Fibroblast of skin of back (primary cell): ENCODE results near the gene SPEM3.
"Not testable (repeated sequence)": the region's sequence is repeated elsewhere in the genome, so short reads cannot be mapped to it uniquely, and the experiment has no call there.

Source experiments
- DNase-seq: peaks from one replicate; pipeline ENCODE4 v3.0.0-alpha.2; 2013

SPEM3 gene

DNA sequence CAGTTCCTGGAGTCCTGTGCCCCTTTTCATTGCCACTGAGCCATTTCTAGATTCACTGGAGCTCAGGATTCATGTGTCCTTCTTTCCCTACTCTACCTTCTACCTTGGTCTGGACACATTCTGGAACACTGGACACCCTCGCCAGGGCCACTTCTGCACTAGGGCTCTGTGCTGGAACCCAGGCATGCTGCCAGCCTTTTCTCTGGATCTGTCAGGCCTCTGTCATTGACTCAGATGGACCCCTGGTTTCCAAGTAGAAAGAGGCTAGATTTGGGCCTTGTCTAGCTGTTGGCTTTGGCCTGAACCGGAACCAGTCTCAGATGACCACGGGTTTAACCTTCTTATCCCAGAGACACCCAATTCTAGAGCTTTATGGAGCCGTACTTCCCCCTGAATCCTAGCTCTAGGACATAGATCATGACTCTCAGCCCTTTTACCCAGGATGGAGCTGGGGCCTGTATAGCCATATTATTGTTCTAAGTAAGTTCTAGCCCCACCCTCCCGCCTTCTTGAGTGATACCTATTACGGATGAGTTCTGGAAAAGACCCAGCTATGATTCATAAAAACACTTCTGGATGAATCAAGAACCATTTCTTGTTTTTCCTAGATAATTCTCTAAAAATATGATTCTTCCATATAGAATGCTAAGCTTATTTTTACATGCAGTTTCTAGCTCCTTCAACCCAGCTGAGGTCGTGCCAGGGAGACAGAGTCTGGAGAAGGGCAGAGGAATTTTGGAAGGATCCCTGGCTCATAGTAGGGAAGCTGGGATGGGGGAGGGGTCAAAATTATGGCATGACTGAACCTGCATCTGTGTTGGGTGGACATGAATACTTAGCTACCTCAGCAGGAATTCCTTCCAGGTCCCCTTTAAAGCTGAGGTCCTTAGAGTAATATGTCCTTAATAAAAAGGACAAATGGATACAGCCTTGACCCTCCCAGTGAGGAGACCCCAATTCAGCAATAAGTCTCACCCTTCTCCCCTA, 15.1 kb downstream of the SPEM3 start:
- peak; percentile 82 for DNase-seq

DNA sequence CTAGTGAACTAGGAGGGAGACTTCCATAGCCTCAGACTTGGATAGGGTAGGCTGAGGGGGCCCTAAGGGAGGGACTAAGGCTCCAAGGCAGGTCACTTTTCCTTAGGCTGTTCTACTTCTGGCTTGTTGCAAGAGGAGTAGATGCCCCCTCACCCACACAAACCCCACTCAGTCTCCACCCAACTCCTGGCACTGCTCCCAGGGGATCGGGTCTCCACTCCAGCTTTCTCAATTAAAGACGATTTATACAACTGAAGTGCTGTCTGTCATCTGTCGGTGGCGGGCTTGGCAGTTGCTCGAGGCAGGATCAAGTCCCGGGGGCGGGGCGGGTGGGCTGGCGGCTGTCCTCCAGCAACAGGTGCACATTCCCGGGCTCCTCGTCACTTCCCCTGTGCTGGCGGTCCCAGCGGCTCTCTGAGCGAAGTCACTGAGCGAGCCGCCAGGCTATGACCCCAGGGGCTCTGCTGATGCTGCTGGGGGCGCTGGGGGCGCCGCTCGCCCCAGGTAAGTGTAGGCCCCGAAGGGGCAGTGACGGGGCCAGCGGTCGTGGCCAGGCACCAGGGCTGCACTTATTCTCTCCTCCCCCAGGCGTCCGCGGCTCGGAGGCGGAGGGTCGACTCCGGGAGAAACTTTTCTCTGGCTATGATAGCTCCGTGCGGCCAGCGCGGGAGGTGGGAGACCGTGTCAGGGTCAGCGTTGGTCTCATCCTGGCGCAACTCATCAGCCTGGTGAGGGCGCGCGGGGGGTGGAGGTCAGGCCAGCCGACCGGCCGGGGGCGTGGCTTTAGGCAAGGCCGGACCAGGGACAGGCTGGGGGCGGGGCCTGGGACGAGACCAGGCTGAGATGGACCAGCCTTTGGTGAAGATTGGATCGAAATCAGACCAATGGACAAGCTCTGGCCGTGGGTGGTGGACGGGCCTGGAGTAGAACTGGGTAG, 16.3 kb downstream of the SPEM3 start, which contains the start of gene CHRNB1:
Gene CHRNB1, plus strand, starts transcription at position 380 of the 937 bp plus-strand sequence. Its CDS starts 67 bp downstream, at position 447.
- peak; percentile 32 for DNase-seq

DNA sequence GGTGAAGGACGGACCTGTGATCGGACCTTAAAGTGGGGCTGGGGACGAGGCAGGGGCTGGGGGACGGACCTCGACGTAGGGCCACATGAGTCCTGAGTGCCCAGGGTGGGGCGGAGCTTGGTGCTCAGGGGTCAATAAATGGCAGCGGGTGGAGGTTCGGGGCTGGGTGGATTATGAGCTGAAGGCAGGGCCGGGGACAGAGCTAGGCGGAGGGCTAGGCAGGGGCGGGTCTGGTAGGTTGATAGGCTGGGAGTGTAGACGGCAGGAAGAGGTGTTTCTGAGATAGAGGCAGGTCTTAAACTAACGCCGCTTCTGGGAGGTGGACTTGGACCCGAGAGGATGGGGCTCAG, 16.9 kb downstream of the SPEM3 start:
- no peak for DNase-seq

DNA sequence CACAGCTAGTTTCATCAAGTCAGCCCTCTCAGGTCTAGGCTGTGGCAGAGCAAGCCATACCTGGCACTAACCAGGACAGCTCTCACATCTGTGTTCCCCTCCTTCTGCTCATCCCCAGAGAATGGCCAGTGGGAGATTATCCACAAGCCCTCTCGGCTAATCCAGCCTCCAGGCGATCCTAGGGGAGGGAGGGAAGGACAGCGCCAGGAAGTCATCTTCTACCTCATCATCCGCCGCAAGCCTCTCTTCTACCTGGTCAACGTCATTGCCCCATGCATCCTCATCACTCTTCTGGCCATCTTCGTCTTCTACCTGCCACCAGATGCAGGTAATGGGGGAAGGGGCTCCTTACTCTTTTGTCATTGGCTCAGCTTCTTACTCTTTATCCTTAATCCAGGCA, 19.8 kb downstream of the SPEM3 start:
- DNase-seq, result no peak

DNA sequence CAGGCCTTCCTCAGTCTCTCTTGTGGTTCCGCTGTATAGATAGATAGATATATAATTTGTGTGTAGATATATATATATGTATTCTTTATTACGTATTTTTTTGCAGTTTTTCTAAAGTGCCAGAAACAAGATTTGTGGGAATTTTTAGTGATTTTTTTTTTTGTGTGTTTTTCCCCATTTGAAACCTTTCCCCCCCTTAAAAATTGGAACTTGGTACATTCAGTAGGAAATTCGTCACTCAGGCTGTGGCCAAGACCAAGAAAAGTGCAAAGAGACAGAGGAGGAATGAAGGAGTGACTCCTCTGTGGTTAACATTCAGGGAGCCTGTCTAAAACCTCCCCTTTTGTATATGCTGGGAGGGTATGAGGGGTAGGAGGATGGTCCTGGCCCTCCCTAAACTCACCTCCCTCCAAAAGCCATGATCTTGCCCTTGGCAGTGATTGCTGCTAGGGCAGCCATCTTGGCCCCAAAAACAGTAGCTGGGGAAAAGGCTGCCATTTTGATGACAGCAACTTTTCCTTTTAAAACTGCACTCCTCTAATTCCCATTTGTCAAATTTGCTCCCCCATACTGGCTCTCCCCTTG, 31.4 kb downstream of the SPEM3 start:
- no peak for DNase-seq

DNA sequence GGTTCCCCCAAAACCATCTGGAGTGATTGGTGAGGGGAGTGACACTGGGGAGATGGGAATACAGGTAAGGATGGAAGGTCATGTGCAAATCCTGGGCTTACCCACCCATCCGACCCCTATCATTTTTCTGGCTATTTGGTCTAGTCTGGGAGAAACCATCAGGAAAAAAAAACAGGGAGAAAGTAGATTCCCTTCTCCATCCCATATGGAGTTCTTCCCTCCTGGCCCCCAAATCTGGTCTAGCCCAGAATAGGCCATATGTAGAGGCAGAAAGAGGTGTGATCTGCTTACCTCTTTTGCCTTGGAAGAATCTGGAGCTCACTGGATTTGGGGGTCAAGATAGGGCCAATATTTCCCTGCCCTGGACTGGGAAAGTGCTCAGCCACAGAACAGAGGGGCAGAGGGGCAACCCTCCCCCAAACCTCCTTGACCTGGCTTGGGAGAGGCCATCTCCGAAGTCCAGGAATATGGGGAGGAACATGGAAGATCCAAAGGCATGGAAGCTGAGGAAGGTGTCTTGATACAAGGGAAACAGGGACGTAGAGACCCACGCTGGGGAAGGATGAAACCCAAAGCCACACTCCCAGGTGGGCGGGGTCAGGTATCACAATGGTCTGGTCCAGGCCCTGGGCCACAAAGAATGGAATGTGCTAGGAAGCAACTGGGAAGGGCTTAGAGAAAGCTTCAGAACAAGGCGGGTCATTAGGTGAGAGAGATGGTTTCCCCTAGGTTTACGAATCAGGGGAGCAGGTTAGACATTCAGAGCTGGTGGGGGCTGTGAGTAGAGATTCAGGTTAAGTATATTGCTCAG, 32.4 kb downstream of the SPEM3 start:
- no peak for DNase-seq

DNA sequence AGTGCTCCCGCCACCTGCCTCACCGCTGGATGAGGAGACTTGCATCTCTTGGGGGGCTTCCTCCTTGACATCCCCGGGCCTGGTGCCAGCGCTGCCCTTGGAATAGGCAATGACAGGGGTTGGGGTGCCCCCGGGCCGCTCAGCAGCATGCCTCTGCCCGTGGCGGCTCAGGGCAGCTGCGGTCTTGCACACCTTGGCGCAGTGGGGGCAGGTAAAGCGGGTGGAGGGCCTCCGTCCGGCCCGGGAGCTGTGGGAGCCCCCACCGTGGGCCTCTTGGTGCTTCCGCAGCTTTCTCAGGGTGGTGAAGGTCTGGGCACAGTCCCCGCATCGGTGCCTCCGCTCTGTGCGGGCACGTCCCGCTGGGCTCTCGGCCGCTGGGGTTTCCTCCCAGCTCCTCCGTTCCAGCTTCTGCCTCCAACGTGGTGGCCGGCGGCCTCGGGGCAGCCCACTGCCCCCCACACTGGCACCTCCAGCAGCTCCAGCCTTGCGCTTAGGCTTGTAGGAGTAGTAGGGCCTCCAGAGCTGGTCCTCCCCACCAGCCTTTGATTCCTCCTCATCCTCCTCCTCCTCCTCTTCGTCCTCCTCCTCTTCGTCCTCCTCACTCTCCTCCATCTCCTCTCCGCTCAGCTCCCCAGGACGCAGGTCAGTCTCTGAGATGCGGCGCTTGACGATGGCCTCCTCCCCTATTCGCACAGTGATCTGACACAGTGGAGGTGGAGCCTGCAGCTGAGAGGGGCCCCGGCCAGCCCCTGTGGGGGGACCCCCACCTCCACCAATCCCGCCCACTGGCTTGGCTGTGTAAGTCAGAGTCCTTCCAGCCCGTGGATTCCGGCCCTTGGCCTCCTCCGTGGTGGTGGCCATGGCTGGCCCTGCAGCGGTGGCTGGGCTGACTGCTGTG, 34.1 kb downstream of the SPEM3 start:
- DNase-seq, result no peak

DNA sequence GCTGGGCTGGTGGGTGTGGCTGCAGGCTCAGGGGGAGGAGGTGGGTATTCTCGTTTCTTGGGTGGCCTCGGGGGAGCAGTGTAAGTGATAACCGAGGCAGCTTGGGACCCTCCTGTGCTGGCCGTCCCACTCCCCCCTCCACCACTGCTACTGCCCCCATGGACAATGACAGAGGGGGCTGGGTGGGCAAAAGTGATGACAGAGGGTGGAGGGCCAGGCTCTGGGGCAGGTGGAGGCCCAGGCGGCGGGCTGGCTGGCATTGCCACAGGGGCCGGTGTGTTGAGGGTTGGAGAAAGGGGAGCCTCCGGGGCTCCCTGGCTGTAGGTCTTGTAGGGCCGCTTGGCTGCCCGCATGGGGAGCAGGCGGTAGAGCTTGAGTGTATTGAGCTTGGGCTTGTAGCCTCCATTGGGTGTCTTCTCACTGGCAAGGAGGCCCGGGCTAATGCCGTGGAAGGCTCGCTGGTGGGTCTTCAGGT, 34.8 kb downstream of the SPEM3 start:
- DNase-seq, result no peak

DNA sequence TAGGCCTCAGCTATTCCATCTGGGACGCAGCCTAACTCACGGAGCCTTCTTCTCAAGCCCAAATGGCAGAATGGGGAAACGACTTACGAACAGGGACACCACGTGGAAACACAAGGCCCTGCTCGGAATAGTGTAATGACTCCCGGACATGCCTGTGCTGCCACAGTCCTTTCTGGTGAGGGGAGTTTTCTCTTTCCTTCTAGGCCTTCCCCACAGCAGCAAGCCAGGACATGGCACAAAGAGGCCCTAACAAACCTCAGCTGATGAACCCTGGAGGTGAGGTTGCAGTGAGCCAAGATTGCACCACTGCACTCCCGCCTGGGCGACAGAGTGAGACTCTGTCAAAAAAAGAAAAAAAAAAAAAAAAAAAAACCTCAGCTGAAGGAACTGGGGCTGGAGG, 35.4 kb downstream of the SPEM3 start:
- DNase-seq, result no peak

DNA sequence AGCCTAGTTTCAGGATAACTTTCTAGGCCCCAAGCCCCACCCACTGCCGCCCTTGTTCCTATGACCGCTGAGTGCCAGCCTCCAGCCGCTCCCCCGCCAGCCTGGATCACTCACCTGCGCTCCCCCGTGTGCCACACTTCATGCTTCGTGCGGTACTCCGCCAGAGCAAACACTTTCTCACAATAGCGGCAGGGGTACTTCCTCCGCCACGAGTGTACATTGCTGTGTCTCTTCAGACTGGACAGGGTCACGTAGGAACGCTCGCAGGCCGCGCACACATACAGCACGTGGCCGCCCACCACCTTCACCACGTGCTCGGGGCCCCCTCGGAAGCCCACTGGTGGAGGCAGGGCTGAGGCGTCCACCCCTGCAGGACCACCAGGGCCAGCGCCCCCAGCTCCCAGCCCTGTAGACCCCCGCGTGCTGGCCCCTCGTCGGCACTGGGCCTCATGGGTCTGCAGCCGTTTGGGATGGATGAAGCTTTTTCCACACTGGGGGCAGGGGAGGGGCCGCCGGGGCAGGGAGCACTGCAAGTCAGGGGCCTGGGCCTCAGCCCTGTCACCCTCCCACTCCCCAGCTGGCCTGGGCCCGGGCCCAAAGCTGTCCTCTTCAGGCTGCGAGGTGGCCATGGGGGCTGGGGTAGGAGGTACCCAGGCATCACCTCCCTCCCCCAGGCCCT, 37.1 kb downstream of the SPEM3 start:
- no peak for DNase-seq

DNA sequence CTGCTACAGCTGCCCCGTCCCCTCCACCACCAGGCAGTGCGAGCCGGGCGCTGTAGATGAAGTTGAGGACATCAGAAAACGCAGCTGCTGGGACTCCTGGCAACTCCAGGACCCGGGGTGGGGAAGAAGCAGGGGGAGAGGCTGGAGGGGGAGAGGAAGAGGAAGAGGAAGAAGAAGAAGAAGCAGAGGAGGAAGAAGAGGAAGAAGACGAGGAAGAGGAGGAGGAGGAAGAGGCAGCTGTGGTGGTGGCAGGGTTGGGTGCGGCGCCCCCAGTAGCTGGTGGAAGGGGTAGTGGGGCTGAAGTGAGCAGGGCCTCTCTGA, 37.6 kb downstream of the SPEM3 start:
- no peak for DNase-seq

DNA sequence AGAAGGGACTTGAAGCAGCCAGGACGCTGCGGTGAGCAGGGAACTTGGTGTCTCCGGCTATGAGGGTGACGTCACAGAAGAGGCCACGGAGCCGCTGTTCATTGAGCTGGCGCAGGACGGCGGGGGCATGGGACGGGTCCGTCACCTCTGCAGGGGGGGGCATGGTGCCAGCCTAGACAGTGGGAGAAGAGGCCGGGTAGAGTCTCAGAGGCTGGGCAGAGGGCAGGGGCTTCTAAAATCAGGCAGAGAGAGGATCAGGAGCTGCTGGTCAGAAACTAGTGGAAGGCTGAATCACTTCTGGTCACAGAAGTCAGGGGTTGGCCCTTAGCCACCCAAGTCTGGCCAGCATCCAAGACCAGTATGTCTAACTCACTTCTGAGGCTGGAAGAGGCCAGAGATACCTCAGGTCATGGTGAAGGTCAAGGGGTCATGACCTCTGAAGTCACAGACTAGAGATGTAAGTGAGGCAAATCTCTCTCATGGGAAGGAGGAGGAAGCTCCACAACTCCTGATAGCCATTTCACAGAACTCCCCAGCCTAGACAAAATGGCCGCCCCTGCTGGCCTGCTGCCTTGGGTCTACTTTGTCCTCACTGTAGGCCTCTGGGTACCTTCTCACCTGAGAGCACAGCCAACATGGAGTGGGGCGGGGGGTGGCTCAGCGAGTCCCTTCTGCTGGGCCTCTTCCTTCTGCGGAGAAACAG, 38.1 kb downstream of the SPEM3 start:
- DNase-seq, result no peak

DNA sequence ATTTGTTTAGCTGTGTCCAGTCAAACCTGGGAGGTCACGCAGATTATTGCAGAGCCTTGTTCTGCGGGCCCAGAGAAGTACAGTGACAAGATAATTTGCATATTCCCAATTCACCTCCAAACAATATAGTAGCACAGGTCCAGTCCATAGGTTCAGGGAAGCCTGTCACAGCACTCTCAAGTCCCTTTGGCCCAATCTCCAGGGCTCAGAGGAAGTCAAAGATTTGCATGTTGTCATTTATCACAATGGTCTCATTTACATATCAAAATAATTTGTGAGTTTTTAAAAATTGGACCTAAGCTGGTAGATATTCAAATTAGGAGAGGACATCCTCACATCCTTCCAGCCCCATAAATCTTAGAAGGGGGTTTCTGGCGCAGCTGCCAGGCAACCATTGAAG, 38.8 kb downstream of the SPEM3 start:
- no peak for DNase-seq

DNA sequence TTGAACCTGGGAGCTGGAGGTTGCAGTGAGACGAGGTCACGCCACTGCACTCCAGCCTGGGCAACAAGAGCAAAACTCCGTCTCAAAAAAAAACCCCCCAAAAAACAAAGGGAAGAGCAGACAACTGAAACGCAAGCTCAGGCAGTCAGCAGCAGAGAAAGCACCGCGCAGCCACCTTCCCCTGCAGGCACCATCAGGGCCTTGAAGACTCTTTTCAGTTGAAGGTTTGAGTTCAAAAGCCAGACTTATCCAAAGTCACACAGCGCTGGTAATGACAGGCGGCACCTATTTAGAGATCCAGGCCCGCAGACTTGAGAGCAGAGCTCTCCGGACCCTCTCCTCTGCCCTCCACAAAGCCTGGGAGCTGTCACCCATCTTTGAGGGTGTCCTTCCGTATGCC, 39.6 kb downstream of the SPEM3 start:
- DNase-seq, result no peak

DNA sequence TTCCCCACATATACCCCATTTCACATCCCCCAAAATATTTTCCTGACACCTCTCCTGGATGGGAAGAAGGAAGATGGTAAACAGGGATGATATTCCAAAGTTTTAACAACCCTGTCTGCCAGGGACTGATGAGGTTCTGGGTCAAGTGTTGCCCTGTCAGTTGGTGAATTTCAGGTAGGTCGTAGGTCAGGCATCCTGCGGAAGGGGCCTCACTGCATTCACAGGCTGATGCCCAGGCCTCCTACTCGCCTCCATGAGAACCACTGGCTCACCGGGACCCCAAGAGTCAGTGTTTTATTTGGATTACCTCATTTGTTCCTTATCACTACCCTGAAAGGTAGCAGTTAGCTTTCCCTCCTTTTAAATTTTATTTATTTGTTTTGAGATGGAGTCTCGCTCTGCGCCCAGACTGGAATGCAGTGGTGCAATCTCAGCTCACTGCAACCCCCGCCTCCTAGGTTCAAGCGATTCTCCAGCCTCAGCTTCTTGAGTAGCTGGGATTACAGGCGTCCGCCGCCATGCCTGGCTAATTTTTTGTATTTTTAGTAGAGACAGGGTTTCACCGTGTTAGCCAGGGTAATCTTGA, 40.2 kb downstream of the SPEM3 start:
- no peak for DNase-seq

DNA sequence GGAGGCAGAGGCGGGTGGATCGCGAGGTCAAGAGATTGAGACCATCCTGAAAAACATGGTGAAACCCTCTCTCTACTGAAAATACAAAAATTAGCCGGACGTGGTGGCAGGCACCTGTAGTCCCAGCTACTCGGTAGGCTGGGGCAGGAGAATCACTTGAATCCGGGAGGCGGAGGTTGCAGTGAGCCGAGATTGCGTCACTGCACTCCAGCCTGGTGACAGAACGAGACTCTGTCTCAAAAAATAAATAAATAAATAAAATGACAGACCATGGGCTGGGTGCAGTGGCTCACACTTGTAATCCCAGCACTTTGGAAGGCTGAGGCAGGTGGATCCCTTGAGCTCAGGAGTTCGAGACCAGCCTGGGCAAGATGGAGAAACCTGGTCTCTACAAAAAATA, 41.2 kb downstream of the SPEM3 start:
- not testable (repeated sequence) for DNase-seq

DNA sequence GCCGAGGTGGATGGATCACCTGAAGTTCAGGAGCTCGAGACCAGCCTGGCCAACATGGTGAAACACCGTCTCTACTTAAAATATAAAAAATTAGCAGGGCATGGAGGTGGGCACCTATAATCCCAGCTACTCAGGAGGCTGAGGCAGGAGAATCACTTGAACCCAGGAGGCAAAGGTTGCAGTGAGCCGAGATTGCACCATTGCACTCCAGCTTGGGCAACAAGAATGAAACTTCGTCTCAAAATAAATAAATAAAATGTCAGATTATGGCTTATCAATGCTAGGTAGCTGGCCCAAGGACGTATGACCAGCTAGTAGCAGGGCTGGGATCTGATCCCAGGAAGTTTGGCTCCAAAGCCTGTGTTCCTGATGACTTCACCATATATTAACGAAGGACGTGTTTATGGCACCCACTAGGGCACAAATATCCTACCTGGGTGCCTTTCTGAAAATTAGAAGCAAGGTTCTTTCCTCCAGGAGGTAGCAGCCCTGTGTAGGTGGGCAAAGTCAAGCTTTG, 41.9 kb downstream of the SPEM3 start:
- DNase-seq, result not testable (repeated sequence)

DNA sequence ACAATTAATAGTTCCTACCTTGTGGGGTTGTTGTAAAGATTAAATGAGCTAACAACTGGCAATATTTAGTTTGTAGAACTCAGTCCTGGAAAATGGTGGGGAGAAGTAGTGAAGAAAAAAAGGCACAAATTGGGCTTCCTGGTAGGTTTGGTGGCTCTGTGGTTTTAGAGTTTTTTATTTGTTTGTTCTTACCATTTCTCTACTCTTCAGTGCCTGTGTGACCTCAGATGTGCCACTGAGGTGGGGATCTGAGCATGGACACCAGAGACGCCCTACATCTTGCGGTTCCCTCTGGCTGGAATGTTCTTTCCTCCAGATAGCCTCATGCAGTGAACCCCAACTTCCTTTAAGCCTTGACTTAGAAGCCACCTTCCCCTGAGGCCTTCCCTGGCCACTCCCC, 43.1 kb downstream of the SPEM3 start:
- no peak for DNase-seq

DNA sequence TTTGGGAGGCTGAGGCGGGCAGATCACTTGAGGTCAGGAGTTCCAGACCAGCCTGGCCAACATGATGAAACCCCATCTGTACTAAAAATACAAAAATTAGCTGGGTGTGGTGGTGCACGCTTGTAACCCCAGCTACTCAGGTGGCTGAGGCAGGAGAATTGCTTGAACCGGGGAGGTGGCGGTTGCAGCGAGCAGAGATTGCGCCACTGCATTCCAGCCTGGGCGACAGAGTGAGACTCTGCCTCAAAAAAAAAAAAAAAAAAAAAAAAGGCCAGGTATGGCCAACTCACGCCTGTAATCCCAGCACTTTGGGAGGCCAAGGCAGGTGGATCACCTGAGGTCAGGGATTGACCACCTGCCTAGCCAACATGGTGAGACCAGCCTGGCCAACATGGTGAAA, 46.1 kb downstream of the SPEM3 start:
- DNase-seq, result not testable (repeated sequence)
